NCI-H1694 treated with DMSO at 0.1 percent for 48 hours (cell line): ENCODE measurements around the gene BICDL2.
"Not testable (repeated sequence)": the region's sequence is repeated elsewhere in the genome, so short reads cannot be mapped to it uniquely, and the experiment has no call there.

Source experiments
- DNase-seq: peaks from one replicate; lab custom pipeline; 2025; lab: John Stamatoyannopoulos, UW

The BICDL2 gene

DNA sequence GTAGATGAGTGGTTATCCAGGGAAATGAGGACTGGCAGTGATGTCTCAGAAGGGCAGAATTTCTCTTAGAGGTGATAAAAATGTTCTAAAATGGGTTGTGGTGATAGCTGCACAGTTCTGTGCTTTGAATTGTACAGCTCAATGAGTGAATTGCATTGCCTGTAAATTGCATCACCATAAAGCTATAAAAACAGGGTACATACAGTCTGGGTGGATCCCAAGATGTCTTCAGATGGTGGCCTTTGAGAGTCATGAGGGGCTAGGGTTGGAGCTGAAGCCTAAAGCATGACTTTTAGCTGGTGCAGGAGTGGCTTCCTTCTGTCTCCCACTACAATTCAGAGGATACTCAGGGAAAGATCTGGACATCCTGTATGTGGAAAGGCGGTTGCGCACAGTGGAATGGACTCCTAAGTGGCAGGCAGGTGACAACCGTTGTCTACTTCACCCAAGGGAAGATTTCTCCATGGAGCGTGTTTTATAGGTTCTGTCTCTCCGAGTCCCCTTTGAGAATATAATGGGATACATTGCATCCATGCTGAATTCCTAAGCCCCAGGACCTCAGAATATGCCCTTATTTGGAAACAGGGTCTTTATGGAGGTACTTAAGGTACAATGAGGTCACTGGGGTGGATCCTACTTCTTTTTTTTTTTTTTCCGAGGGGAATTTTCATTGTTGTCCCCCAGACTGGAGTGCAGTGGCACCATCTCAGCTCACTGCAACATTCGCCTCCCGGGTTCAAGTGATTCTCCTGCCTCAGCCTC is 27.1 kb upstream of the BICDL2 start:
- no peak for DNase-seq

DNA sequence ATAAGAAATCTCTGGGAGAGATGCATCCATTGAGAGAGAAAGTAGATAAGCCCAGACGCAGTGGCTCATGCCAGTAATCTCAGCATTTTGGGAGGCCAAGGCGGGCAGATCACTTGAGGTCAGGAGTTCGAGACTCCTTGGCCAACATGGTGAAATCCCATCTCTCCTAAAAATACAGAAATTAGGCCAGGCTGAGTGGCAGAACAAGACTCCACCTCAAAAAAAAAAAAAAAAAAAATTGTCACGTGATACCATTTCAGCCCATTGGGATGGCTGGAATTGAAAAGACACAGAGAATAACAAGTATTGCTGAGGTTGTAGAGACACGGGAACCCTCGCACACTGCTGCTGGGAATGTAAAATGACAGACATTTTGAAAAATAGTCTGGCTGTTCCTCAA is 25.8 kb upstream of the BICDL2 start:
- DNase-seq: no peak

DNA sequence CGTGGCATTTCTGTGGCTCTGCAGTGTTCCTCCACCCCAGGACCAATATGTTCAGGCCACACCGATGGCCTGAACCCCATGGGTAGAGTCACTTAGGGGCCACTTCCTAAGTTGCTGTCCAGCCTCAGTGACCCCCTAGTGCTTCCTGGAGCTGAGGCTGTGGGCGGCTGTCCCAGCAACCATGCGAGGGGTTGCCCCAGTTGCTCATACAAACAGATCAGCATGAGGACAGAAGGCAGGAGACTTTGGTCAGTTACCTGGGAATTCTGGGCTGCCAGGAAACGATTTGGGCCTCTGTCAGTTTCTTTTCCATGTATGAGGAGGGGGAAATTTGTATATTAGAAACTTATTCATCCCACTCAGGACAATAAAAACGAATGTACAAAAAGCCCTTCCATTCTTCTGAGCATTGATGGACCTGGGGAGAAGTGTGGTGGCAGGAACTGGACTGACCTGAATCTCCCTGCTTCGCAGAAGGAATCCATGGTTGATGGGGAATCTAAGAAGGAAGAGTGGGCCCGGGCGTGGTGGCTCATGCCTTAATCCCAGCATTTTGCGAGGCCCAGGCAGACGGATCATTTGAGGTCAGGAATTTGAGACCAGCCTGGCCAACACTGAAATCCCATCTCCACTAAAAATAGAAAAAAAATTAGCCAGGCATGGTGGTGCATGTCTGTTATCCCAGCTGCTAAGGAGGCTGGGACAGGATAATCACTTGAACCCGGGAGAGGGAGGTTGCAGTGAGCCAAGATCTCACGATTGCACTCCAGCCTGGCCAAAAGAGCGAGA is 23.8 kb upstream of the BICDL2 start:
- no peak for DNase-seq

DNA sequence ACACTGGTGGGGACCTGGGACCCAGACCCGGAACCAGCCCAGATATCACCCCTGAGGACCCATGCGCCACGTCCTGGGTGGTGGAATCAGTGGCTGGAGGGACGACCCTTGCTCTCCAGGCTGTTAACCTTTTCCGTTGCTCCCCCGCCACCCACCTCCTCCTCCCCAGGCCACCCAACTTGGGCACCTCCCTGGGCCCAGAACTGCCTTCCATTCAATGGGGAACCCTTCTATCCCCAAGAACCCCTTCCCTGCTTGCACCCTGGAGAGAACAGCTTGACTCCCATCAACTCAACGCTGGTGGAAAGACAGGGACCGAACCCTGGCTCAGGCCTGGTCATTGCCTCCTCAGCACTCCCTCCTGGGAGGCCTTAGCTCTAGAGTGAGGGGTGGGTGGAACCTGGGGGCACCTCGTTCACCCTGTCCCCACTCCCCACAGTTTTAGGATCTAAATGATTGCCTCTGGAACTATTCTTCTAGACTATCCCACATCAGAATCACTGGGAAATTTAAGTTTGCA is 23.0 kb upstream of the BICDL2 start:
- no peak for DNase-seq

DNA sequence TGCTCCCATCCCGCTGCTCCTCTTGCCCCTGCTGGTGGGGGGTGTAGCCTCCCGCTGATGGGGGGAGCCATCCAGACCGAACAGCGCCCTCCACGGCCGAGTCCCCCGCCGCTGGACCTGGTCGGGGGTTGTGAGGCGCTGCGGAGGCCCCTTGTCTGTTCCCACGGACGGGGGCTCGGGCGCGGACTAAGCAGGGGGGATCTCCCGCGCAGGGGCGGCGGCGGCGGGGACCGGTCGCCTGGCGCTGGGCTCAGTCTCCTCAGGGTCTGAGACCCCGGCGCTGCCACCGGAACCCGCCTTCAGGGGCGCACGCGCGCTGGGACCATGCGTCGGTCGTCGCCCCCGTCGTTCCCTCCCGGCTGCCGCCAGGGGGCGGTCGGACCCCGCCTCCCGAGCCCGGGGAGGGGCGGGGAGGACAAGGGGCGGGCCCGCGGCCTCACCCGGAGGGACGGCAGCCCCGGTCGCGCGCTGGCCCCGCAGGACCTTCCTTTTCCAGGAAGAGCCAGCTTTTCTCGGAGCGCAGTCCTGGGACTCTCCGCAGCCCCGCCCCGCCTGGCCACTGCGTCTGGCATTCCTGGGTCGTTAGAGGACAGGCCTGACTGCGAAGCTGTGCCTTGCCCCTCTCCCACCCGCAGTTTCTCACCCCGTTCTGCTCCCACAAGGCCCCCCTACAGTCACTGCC is 22.4 kb upstream of the BICDL2 start:
- DNase-seq: peak; percentile 30

DNA sequence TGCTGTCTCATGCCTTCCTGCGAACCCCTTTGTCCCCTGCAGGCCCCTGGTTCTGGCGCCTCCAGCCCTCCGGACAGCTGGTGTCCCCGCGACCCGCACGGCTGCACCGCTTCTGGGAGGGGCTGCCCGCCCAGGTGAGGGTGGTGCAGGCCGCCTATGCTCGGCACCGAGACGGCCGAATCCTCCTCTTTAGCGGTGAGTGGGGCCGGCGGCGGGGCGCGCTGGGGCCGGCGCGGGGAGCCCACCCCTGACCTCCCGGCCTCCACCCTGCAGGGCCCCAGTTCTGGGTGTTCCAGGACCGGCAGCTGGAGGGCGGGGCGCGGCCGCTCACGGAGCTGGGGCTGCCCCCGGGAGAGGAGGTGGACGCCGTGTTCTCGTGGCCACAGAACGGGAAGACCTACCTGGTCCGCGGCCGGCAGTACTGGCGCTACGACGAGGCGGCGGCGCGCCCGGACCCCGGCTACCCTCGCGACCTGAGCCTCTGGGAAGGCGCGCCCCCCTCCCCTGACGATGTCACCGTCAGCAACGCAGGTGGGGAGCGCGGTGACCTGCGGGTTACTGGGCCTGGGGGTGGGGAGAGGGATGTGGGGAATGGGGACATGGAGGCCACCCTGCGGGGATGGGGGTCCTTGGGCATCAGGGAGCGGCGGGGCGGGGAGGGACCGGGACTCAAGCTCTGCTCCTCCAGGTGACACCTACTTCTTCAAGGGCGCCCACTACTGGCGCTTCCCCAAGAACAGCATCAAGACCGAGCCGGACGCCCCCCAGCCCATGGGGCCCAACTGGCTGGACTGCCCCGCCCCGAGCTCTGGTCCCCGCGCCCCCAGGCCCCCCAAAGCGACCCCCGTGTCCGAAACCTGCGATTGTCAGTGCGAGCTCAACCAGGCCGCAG is 21.6 kb upstream of the BICDL2 start:
- no peak for DNase-seq

DNA sequence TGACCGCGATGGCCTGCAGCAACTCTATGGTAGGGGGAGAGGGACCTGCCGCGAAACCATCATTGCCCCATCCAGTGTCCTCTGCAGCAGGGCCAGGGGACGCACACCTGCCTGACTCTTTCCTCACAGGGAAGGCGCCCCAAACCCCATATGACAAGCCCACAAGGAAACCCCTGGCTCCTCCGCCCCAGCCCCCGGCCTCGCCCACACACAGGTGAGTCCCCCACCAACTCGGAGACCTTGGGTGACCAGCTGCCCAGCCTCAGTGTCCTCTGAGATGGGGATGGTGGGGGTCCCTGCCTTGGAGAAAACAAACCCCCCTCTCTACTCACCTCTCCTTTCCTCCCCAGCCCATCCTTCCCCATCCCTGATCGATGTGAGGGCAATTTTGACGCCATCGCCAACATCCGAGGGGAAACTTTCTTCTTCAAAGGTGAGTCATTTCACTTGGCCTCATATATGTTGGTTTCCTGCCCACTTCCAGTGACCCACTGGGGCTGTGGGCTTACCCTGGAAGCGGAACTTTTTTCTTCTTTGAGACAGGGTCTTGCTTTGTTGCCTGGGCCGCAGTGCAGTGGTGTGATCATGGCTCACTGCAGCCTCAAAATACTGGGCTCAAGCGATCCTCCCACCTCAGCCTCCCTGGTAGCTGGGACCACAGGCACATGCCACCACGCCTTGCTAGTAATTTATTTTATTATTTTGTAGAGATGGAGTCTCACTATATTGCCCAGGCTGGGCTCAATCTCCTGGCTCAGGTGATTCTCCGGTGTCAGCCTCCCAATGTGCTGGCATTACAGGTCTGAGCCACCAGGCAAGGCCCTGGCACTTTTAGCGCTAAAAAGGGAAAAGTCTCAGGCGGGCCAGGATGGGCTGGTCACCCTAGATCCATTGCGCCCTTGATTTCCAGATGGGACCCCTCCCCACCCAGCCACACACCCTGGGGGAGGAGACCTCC is 20.7 kb upstream of the BICDL2 start:
- no peak for DNase-seq

DNA sequence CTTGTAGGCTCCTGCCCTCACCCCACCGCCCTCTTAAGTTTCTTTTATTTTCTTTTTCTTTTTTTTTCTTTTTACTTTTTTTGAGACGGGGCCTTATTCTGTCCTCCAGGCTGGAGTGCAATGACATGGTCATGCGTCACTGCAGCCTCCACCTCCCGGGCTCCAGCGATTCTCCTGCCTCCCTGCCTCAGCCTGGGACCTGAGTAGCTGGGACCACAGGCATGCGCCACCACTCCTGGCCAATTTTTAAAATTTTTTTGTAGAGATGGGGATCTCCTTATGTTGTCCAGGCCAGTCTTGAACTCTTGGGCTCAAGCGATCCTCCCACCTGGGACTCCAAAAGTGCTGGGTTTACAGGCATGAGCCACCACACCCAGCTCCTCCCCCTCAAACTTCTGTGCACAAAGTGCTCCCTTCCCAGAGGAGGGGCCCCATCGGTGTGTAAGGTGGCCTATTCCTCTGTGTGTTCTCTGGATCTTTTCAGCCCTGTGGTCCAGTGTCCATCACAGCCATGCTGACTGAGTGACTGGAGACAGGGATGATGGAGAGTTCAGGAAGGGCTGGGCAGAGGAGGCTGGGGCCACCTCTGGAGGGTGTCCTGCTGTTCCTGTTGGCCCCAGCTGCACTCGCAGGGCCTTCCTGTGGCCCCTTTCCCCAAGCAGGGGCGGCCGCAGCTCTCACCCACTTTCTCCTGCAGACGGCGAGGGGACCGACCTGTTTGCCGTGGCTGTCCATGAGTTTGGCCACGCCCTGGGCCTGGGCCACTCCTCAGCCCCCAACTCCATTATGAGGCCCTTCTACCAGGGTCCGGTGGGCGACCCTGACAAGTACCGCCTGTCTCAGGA is 19.8 kb upstream of the BICDL2 start:
- no peak for DNase-seq

DNA sequence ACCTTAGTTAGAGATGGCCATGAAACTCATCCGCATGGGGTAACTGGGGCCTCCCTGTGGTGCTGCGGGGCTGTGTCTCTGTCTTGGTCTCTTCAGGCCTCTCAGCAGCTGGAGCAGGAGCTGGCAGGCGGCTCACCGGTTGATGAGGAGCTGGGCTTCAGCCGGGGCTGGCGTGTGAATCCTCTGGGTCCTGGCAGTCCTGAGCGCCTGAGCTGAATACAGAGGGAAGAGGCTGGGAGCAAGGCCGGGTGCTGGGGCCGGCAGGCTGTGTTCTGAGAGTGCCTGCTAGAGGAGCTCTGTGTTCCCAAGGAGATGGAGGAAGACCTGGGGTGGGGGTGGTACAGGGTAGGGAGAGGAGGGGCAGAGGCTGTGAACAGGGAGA is 19.0 kb upstream of the BICDL2 start:
- DNase-seq: not testable (repeated sequence)

DNA sequence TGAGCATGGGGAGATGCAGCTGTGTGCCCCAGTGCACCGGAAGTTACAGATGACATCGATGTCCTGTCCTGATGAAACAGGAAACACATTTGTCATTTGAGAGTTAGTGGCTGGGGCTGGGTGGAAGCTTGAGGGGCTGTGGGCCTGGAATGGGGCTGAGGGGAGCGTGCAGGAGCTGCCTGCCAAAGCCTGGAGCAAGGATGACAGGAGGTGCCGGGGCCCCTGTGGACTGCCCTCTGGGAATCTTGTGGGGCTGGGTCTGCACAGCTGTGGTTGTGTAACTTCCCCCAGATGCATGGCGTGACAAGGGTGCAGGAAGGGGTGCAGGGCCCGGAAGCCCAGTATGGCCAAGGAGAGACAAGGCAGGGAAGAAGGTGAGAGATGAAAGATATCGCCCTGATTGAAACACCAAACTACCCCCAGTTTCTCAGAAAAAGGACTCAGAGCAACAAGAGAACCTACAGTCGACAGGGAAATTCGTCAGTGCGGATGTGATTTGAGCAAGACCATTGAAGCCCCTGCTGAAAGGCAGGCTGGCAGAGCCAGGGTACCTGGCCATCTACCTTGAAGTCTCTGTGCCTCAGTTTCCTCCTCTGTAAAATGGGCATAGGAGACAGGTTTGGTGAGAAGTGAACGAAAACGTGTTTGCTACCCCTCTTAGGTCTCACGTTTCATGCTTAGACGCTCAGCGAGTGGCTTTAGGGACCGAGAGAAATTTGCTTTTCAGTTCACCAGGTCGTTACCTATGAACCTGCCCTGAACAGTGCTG is 18.4 kb upstream of the BICDL2 start:
- no peak for DNase-seq

DNA sequence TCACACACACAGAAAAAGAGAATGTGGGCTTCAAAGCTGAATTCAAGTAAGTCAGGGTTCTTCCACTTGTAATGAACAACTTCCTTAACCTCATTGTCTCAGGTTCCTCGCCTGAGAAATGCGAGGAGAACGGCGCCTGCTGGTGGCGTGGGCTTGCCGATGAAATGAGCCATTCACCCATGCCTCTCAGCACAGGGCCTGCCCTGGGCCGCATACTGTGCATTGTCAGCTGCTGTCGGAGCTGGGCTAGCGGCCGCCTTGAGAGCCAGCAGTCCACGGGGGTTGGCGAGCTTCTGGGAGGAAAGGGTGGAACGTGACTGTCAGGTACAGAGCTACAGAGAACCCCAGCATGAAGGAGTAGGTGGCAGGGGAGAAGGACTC is 16.6 kb upstream of the BICDL2 start:
- DNase-seq: not testable (repeated sequence)

DNA sequence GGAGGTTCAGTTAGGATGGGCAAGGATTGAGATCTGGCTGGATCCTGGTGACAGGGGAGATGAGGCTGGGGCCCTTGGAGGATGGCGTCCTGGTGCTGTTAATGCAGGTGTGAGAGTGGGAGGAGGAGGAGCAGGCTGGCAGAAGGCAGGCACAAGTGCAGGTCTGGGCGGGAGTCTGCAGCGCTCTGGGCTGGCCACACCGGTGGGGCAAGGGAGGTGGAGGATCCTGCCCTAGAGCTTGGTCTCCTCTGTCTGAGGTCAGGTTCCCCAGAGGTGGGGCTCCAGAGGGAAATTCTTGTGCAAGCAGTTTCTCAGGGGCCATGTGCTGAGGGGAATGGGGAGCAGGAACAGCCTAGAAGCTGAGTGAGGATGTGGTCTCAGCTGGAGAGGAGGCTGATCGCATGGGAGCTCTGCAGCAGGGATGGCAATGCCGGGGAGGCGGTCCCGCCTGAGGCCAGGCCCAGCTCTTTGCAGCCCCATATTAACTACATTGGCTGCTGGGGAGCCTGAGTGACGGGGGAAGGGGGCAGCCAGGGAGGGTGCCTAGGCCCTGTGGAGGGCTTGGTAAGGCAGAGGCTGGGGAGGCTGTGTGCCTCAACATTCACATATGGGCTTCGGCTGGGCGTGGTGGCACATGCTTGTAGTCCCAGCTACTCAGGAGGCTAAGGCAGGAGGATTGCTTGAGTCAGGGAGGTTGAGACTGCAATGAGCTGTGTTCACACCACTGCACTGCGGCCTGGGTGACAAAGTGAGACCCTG is 16.0 kb upstream of the BICDL2 start:
- DNase-seq: not testable (repeated sequence)

DNA sequence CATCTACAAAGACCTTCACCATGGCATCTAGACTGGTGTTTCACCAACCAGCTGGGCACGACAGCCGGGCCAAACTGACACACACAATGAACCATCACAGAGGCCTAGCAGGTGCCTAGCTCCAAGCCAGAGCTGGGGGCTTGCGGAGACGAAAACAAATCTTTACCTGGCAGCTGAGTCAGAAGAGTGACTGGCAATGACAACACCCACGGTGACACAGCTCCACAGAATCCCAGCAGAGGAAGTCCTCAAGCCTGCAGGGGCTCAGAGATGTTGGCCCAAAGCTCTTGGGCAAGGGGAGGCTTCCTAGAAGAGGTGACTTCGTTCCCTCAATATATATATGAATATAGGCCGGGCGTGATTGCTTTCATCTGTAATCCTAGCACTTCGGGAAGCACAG is 14.8 kb upstream of the BICDL2 start:
- no peak for DNase-seq

DNA sequence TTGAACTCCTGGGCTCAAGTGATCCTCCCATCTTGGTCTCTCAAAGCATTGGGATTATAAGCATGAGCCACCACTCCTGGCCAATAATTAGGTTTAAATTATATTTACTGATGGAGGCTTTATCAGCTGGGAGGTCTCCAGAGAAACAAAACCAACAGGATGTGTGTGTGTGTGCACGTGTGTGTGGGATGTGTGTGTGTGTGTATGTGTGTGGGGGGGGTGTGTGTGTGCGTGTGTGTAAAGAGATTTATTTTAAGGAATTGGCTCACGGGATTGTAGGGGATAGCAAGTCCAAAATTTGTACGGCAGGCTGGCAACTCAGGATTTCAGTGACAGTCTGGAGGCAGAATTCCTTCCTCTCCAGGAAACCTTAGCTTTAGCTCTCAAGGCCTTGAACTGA is 14.3 kb upstream of the BICDL2 start:
- DNase-seq: no peak

DNA sequence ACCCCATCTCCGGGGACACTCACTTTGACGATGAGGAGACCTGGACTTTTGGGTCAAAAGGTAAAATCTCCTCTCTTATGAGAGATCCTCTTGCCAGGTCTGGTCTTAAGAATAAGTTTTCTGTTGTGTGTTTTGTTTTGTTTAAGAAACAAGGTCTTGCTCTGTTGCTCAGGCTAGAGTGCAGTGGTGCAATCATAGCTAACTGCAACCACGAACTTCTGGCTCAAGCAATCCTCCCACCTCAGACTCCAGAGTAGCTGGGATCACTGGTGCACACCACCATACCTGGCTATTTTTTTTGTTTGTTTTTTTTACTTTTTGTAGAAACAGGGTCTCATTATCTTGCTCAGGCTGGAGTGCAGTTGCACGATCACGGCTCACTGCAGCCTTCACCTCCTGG is 13.7 kb upstream of the BICDL2 start:
- DNase-seq: no peak

DNA sequence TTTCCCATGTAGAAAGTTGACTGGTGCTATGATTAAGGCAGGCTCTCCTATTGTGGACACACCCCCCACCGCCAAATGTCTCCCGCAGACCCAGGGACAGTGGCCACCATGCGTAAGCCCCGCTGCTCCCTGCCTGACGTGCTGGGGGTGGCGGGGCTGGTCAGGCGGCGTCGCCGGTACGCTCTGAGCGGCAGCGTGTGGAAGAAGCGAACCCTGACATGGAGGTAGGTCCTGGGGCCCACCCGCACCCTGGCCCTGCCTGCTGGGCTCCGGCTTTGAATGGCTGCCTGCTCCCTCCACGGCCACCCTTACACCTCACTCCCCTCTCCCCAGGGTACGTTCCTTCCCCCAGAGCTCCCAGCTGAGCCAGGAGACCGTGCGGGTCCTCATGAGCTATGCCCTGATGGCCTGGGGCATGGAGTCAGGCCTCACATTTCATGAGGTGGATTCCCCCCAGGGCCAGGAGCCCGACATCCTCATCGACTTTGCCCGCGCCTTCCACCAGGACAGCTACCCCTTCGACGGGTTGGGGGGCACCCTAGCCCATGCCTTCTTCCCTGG is 13.3 kb upstream of the BICDL2 start:
- DNase-seq: no peak

DNA sequence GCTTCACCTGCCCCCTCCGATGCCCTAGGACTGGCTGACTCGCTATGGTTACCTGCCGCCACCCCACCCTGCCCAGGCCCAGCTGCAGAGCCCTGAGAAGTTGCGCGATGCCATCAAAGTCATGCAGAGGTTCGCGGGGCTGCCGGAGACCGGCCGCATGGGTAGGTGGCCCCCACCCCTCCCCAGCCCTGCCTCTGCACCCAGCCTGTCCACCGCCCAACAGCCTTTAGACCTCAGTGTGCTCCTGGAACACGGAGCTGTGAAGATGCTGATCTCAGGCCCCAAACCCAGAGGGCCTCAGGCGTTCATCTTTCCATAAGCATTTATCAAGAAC is 10.6 kb upstream of the BICDL2 start:
- no peak for DNase-seq
